PC-3 (cell line): ENCODE results near the gene DENND6A. TPM values are rescaled to one million over a fixed set of nuclear protein-coding genes. Genes with fewer than 3 reads are reported as not detected.
"Not testable (repeated sequence)": the region's sequence is repeated elsewhere in the genome, so short reads cannot be mapped to it uniquely, and the experiment has no call there.

Source experiments
- ATAC-seq: fragments of 200-7000 bp; cut with Tn5 transposase; 2 replicates; pipeline ENCODE4 v1.9.1; 2020; ENCODE audit warnings: mild to moderate bottlenecking, moderate library complexity
- BruUV-seq: library from RNA; stranded (reverse); fragments of 400-500 nt; replicated peaks from 2 replicates; lab custom pipeline; 2021; lab: Mats Ljungman, UMichigan
- CTCF ChIA-PET: fragments of 300-600 bp; sonication (Branson Sonifier 250); formaldehyde crosslinking; loops from one replicate; lab custom pipeline; 2022; ENCODE audit warnings: antibody characterized with exemption; lab: Charles Lee
- POLR2A ChIA-PET: fragments of 300-600 bp; sonication (Branson Sonifier 250); formaldehyde crosslinking; loops from one replicate; lab custom pipeline; 2022; ENCODE audit warnings: antibody characterized with exemption; ENCODE audit not compliant: unreplicated experiment; lab: Charles Lee
- DNase-seq: peaks from one replicate; pipeline ENCODE4 v3.0.0-alpha.2; 2015
- H2AFZ ChIP-seq: fragments of 300-600 bp; sonication (generic); 2 replicates; pipeline ENCODE4 v1.6.0; 2016; ENCODE audit warnings: antibody characterized with exemption, low read length
- H3F3A ChIP-seq: fragments of 300-600 bp; sonication (generic); one replicate; pipeline ENCODE4 v1.6.0; 2017; ENCODE audit warnings: antibody characterized with exemption, low read length, control low read depth, mild to moderate bottlenecking; ENCODE audit not compliant: unreplicated experiment
- H3K27ac ChIP-seq: fragments of 300-600 bp; sonication (generic); 2 replicates; pipeline ENCODE4 v1.5.1; 2016; ENCODE audit warnings: mild to moderate bottlenecking, low read length
- H3K27me3 ChIP-seq: fragments of 300-600 bp; sonication (generic); 2 replicates; pipeline ENCODE4 v1.6.1; 2016; ENCODE audit warnings: low read length, mixed read lengths
- H3K36me3 ChIP-seq: fragments of 300-600 bp; sonication (generic); 2 replicates; pipeline ENCODE4 v1.6.1; 2016; ENCODE audit warnings: low read depth, mixed run types, low read length, mixed read lengths
- H3K4me1 ChIP-seq: fragments of 300-600 bp; sonication (generic); 2 replicates; pipeline ENCODE4 v1.5.1; 2016; ENCODE audit warnings: low read length; ENCODE audit not compliant: insufficient read depth
- H3K4me2 ChIP-seq: fragments of 300-600 bp; sonication (generic); 2 replicates; pipeline ENCODE4 v1.6.0; 2016; ENCODE audit warnings: low read length
- H3K4me3 ChIP-seq: fragments of 300-600 bp; sonication (generic); 2 replicates; pipeline ENCODE4 v1.5.1; 2016; ENCODE audit warnings: mild to moderate bottlenecking, low read length, mixed read lengths
- H3K79me2 ChIP-seq: fragments of 300-600 bp; sonication (generic); 2 replicates; pipeline ENCODE4 v1.6.1; 2017; ENCODE audit warnings: low read length, mixed read lengths
- H3K9ac ChIP-seq: fragments of 300-600 bp; sonication (generic); 2 replicates; pipeline ENCODE4 v1.6.0; 2016; ENCODE audit warnings: mild to moderate bottlenecking, low read length
- H3K9me2 ChIP-seq: fragments of 300-600 bp; sonication (generic); replicated peaks from 2 replicates; pipeline ENCODE4 v1.6.1; 2016; ENCODE audit warnings: mixed run types, low read length, mixed read lengths
- H3K9me3 ChIP-seq: fragments of 300-600 bp; sonication (generic); 2 replicates; pipeline ENCODE4 v1.6.1; 2016; ENCODE audit warnings: low read length, mixed read lengths
- H4K20me1 ChIP-seq: fragments of 300-600 bp; sonication (generic); 2 replicates; pipeline ENCODE4 v1.6.1; 2016; ENCODE audit warnings: low read length, mixed read lengths
- CTCF ChIP-seq: fragments of 300-600 bp; sonication (generic); conservative IDR thresholded peaks from 2 replicates; pipeline ENCODE4 v1.5.1; 2017; ENCODE audit warnings: antibody characterized with exemption, low read depth, mild to moderate bottlenecking, low read length
- EZH2 ChIP-seq: fragments of 300-600 bp; sonication (generic); IDR thresholded peaks from one replicate; pipeline ENCODE4 v1.6.1; 2017; ENCODE audit warnings: antibody characterized with exemption, mild to moderate bottlenecking, low read length; ENCODE audit not compliant: unreplicated experiment
- EZH2phosphoT487 ChIP-seq: fragments of 300-600 bp; sonication (generic); IDR thresholded peaks from 2 replicates; pipeline ENCODE4 v1.6.1; 2018; ENCODE audit warnings: mild to moderate bottlenecking, antibody characterized with exemption, low read length, borderline replicate concordance
- intact Hi-C: fragments of 100-400 bp; cut with micrococcal nuclease; formaldehyde crosslinking; loops from 2 replicates; pipeline ENCODE4 v1.9.0; 2023
- total RNA-seq: library from RNA; depleted of rRNA; stranded (reverse); fragments of >200 nt; gene quantifications from 2 replicates; pipeline ENCODE4 v1.2.3, GENCODE V29; 2014

Gene DENND6A
- total RNA-seq, 1 experiment from 2014 or later = 17.6 TPM

- Histone ChIP-seq H3K9ac (no peak overlapping the region), H2AFZ (no peak overlapping the region), H3K27ac (no peak overlapping the region), H3K4me1 (peaks cover 14% of the 10 kb centered on the region), H3F3A (peaks cover 7% of the 10 kb centered on the region), H3K4me3 (no peak overlapping the region), H3K9me3 (no peaks in the 10 kb centered on the region), H3K27me3 (no peaks in the 10 kb centered on the region), H4K20me1 (0 out of 2 replicates have a peak, but pooled peaks cover under 1% of the 10 kb centered on the region), H3K9me2 (no peaks in the 10 kb centered on the region), H3K79me2 (peaks cover 7% of the 10 kb centered on the region), H3K36me3 (no peaks in the 10 kb centered on the region), H3K4me2 (no peak overlapping the region)
- intact Hi-C loops = no loop called here
- no TSS peak for BruUV-seq
- ATAC-seq = no peak
- ChIA-PET CTCF (no interaction called here), POLR2A (no interaction called here)
- DNase-seq = peak; percentile 38
- TF ChIP-seq EZH2 (no peak), EZH2phosphoT487 (no peak), CTCF (no peak)
Measured at GRCh38 chr3:57696801-57697321, 4.0 kb upstream of the DENND6A start.

- DNase-seq (no peak), ATAC-seq (no peak)
- Histone ChIP-seq H3K27me3 (no peaks in the 10 kb centered on the region), H3K4me1 (peaks cover 27% of the 10 kb centered on the region), H3K4me2 (peak overlapping the region; percentile 8; the same call in 1 of the 2 replicates), H3K9me2 (no peaks in the 10 kb centered on the region), H3K9me3 (no peaks in the 10 kb centered on the region), H3K9ac (no peak overlapping the region), H4K20me1 (peaks cover 19% of the 10 kb centered on the region), H3K4me3 (no peak overlapping the region), H3K79me2 (peaks cover 34% of the 10 kb centered on the region), H3K36me3 (no peaks in the 10 kb centered on the region), H2AFZ (no peak overlapping the region), H3F3A (peaks cover 7% of the 10 kb centered on the region), H3K27ac (peak overlapping the region; percentile 16; the same call in 1 of the 2 replicates)
- TF ChIP-seq EZH2 = no peak
- TF ChIP-seq CTCF = no peak
- TF ChIP-seq EZH2phosphoT487 = no peak
- ChIA-PET POLR2A (no interaction called here), CTCF (no interaction called here)
- intact Hi-C loops = loop anchor here (5.0 kb wide), 2 partner anchors 97 to 133 kb away; partner anchors contain the start of gene ARF4
- no TSS peak for BruUV-seq
Measured at GRCh38 chr3:57694146-57694545, 1.3 kb upstream of the DENND6A start.

- peak overlapping the region; percentile 90 for H3K27ac ChIP-seq
- CTCF ChIA-PET, BruUV-seq, H3K27me3 ChIP-seq, H3K9me3 ChIP-seq, H3K9me2 ChIP-seq, H3K36me3 ChIP-seq, H3F3A ChIP-seq, ATAC-seq, POLR2A ChIA-PET, DNase-seq: not testable (repeated sequence)
- peak overlapping the region; percentile 68 for H3K4me3 ChIP-seq
- peak overlapping the region; percentile 89 for H2AFZ ChIP-seq
- H3K4me2 ChIP-seq = peak overlapping the region; percentile 70
- H4K20me1 ChIP-seq = peaks cover 19% of the 10 kb centered on the region
- H3K4me1 ChIP-seq = peaks cover 27% of the 10 kb centered on the region
- H3K9ac ChIP-seq = peak overlapping the region; percentile 96
- peaks cover 55% of the 10 kb centered on the region for H3K79me2 ChIP-seq
- intact Hi-C loops = loop anchor here (1.0 to 5.0 kb wide), 4 partner anchors 60 to 135 kb away; partner anchors contain the start of genes ARF4 and SLMAP
Measured at GRCh38 chr3:57692133-57692395, 813 bp downstream of the DENND6A start.
